Breast epithelium (tissue), 4 donors: Measurements from ENCODE around the gene CPNE4. TPM values are rescaled to one million over a fixed set of nuclear protein-coding genes. Genes with fewer than 3 reads are reported as not detected.

Source experiments
- DNase-seq, 2 donors: peaks; one replicate each; pipeline ENCODE4 v3.0.0-alpha.2; 2019; ENCODE audit warnings: low spot score in 2 of 2
- H3K27ac ChIP-seq, 2 donors: fragments of 200-600 bp; sonication (generic) in 1 of 2; one replicate each; pipeline ENCODE4 v1.5.1; 2016 to 2019; ENCODE audit warnings: mild to moderate bottlenecking in 1 of 2
- H3K27me3 ChIP-seq, 2 donors: fragments of 200-600 bp; sonication (generic) in 1 of 2; one replicate each; pipeline versions ENCODE4 v1.5.1 to v1.6.0; 2017 to 2019; ENCODE audit warnings: control low read depth in 1 of 2, mild to moderate bottlenecking in 1 of 2
- H3K36me3 ChIP-seq: fragments of 200-600 bp; one replicate; pipeline ENCODE4 v1.5.1; 2019
- H3K4me1 ChIP-seq, 2 donors: fragments of 200-600 bp; sonication (generic); one replicate each; pipeline ENCODE4 v1.5.1; 2016 to 2019; ENCODE audit warnings: control low read depth in 1 of 2
- H3K4me3 ChIP-seq, 3 donors: fragments of 200-600 bp; sonication (generic); 1 replicate in 2 of 3; 2 replicates in 1 of 3; pipeline ENCODE4 v1.5.1; 2016 to 2019; ENCODE audit warnings: mild to moderate bottlenecking in 3 of 3, moderate library complexity in 2 of 3
- H3K9me3 ChIP-seq, 2 donors: fragments of 200-600 bp; sonication (generic) in 1 of 2; one replicate each; pipeline ENCODE4 v1.5.1; 2016 to 2019; ENCODE audit warnings: control low read depth in 1 of 2
- POLR2A ChIP-seq: fragments of 450-650 bp; IDR thresholded peaks from one replicate; pipeline ENCODE4 v1.6.1; 2016; ENCODE audit warnings: antibody characterized with exemption, mild to moderate bottlenecking, moderate library complexity
- POLR2AphosphoS5 ChIP-seq, 3 donors: sonication (generic); formaldehyde crosslinking; IDR thresholded peaks; one replicate each; pipeline ENCODE4 v1.6.1; 2017; ENCODE audit warnings: antibody characterized with exemption in 3 of 3
- intact Hi-C: fragments of 100-400 bp; cut with DNase I; formaldehyde crosslinking; loops from one replicate; pipeline ENCODE4 v1.15.1; 2023; ENCODE audit warnings: low total_unique reads
- total RNA-seq, 3 donors: library from RNA; depleted of rRNA; stranded (reverse); fragments of >200 nt; gene quantifications; one replicate each; pipeline ENCODE4 v1.1.0, GENCODE V29; 2016
- TF ChIP-seq, protein P1 (sequence below), 3 donors: fragments of 450-650 bp; IDR thresholded peaks; one replicate each; pipeline ENCODE4 v1.5.1; 2016 to 2017; ENCODE audit warnings: antibody characterized with exemption in 3 of 3, mild to moderate bottlenecking in 3 of 3, moderate library complexity in 3 of 3

The CPNE4 gene
- total RNA-seq, 3 donors from 2014 or later, result 0.16 TPM; not detected in 2

DNA sequence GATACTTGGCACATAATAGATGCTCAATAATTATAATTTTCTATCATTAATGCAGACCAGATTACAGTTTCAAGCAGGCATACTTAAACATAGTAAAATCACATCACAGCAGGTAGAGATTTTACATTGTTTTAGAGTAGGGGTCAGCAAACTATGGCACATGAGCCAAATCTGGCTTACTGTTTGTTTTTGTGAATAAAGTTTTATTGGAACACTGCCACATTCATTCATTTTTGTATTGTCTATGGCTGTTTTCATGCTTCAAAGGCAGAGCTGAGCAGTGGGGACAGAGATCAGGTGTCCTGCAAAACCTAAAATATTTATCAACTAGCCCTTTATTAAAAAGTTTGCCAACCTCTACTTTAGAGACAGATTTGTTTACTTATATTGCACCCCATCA, 342.5 kb downstream of the CPNE4 start:
- intact Hi-C loops, result no loop called here
- Histone ChIP-seq H3K36me3 (no peaks in the 10 kb centered on the region), H3K27me3 (no peaks in the 10 kb centered on the region), H3K4me3 (no peak overlapping the region), H3K9me3 (no peaks in the 10 kb centered on the region), H3K27ac (no peak overlapping the region), H3K4me1 (no peaks in the 10 kb centered on the region)
- DNase-seq, result no peak
- TF ChIP-seq, protein P1, sequence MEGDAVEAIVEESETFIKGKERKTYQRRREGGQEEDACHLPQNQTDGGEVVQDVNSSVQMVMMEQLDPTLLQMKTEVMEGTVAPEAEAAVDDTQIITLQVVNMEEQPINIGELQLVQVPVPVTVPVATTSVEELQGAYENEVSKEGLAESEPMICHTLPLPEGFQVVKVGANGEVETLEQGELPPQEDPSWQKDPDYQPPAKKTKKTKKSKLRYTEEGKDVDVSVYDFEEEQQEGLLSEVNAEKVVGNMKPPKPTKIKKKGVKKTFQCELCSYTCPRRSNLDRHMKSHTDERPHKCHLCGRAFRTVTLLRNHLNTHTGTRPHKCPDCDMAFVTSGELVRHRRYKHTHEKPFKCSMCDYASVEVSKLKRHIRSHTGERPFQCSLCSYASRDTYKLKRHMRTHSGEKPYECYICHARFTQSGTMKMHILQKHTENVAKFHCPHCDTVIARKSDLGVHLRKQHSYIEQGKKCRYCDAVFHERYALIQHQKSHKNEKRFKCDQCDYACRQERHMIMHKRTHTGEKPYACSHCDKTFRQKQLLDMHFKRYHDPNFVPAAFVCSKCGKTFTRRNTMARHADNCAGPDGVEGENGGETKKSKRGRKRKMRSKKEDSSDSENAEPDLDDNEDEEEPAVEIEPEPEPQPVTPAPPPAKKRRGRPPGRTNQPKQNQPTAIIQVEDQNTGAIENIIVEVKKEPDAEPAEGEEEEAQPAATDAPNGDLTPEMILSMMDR (IDR thresholded peaks at IDR 0.05), result no peak
- no peak for TF ChIP-seq POLR2A
- no peak for TF ChIP-seq POLR2AphosphoS5 (IDR thresholded peaks at IDR 0.05)

DNA sequence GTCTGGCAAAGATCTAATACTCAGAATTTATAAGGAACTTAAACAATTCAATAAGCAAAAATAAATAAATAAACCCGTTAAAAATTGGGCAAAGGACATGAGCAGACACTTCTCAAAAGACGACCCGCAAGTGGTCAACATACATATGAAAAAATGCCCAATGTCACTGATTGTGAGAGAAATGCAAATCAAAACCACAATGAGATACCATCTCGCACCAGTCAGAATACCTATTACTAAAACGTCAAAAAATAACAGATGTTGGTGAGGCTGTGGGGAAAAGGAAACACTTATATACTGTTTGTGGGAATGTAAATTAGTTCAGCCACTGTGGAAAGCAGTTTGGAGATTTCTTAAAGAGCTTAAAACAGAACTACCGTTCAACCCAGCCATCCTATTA, 344.0 kb downstream of the CPNE4 start:
- TF ChIP-seq POLR2AphosphoS5 (IDR thresholded peaks at IDR 0.05) (no peak), POLR2A (no peak)
- TF ChIP-seq, protein P1 (IDR thresholded peaks at IDR 0.05), result no peak
- DNase-seq, result no peak
- Histone ChIP-seq H3K27ac (no peak overlapping the region), H3K4me1 (no peaks in the 10 kb centered on the region), H3K4me3 (no peak overlapping the region), H3K27me3 (no peaks in the 10 kb centered on the region), H3K36me3 (no peaks in the 10 kb centered on the region), H3K9me3 (no peaks in the 10 kb centered on the region)
- intact Hi-C loops, result no loop called here

DNA sequence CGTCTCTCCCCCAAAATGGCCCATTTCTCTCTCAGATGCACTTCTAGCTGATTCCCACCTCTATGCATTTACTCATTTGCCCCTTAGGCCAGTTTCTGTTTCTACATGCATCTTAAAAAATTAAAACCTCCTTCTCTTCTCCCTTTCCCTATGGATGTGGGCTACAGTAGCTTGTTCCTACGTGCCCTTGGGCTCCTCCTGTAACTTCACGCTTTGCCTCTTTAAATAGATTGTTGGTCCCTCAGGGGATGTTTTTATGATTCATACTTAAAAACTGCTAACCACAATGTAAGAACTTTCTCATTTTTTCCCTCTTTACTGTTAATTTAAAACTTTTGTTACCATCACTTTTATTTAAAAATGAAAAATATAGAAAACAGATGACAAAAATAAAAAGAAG, 346.4 kb downstream of the CPNE4 start:
- H3K9me3 ChIP-seq, result no peaks in the 10 kb centered on the region
- no peaks in the 10 kb centered on the region for H3K27me3 ChIP-seq
- no peak overlapping the region for H3K4me3 ChIP-seq
- intact Hi-C loops, result no loop called here
- TF ChIP-seq POLR2A (no peak), POLR2AphosphoS5 (IDR thresholded peaks at IDR 0.05) (no peak)
- TF ChIP-seq, protein P1 (IDR thresholded peaks at IDR 0.05), result no peak
- H3K4me1 ChIP-seq, result no peaks in the 10 kb centered on the region
- no peak for DNase-seq
- no peak overlapping the region for H3K27ac ChIP-seq
- H3K36me3 ChIP-seq, result no peaks in the 10 kb centered on the region

DNA sequence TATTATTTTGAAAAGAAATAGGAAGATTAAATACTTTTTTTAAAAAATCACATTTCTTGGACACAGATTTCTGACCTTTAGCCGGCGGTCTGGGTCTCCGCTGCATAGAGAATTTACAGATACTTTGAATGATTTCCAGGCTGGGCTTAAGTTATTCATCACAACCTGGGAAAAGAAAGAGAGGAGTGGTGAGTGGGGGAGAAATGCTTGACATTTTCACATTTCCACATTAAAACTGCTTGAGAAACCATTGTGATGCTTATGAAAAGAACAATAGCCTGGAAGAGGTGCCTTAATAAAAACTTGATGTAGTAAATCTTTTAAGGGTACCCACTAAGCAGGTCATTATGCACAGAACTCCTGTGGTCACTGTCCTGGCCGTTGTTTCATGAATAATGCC, 365.2 kb downstream of the CPNE4 start:
- intact Hi-C loops, result no loop called here
- H3K27me3 ChIP-seq, result no peaks in the 10 kb centered on the region
- H3K9me3 ChIP-seq, result no peaks in the 10 kb centered on the region
- no peaks in the 10 kb centered on the region for H3K4me1 ChIP-seq
- no peak overlapping the region for H3K27ac ChIP-seq
- H3K4me3 ChIP-seq, result no peak overlapping the region
- no peaks in the 10 kb centered on the region for H3K36me3 ChIP-seq
- TF ChIP-seq, protein P1 (IDR thresholded peaks at IDR 0.05), result no peak
- DNase-seq, result no peak

DNA sequence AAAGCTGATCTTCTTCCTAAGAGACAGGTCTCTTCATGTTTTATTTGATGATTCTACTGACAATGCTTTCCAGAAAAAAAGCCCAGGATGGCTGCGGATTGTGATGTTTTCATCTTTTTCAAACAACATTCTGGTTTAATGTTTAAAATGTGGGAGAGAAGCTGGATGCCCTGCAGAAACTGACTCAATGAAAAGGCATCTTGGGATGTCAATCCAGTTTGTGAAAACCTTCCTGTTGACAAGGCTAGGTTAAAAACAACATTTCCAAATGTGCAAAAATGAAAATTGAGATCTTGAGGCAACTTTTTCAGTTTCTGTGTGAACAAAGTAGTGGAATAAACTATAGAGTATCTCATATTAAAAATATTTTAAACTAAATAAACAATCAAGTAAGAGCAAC, 376.0 kb downstream of the CPNE4 start:
- no peaks in the 10 kb centered on the region for H3K36me3 ChIP-seq
- no peaks in the 10 kb centered on the region for H3K4me1 ChIP-seq
- no peak overlapping the region for H3K4me3 ChIP-seq
- H3K27me3 ChIP-seq, result no peaks in the 10 kb centered on the region
- no peak for TF ChIP-seq POLR2AphosphoS5 (IDR thresholded peaks at IDR 0.05)
- TF ChIP-seq, protein P1 (IDR thresholded peaks at IDR 0.05), result no peak
- TF ChIP-seq POLR2A, result no peak
- intact Hi-C loops, result no loop called here
- H3K9me3 ChIP-seq, result no peaks in the 10 kb centered on the region
- no peak for DNase-seq
- H3K27ac ChIP-seq, result no peak overlapping the region
